Measurements from ENCODE around the gene MLIP.

MLIP gene

GRCh38 chr6:54266400-54266923 lies 155.2 kb downstream of the MLIP start:
- DNase-seq (ENCODE audit: insufficient read length) (no peak), FAIRE-seq (no peak)
- no peak for TF ChIP-seq POLR2A (IDR thresholded peaks at IDR 0.05; ENCODE audit: low read depth, low read length)
- no peak for TF ChIP-seq POLR2AphosphoS5 (IDR thresholded peaks at IDR 0.05; ENCODE audit: low read depth, low read length)
- TF ChIP-seq TAF1 (IDR thresholded peaks at IDR 0.05; ENCODE audit: borderline replicate concordance, low read depth, low read length), result no peak

GRCh38 chr6:54267798-54268197 lies 156.6 kb downstream of the MLIP start:
- DNase-seq (ENCODE audit: insufficient read length), result no peak
- FAIRE-seq, result no peak
- no peak for TF ChIP-seq TAF1 (IDR thresholded peaks at IDR 0.05; ENCODE audit: borderline replicate concordance, low read depth, low read length)
- TF ChIP-seq POLR2AphosphoS5 (IDR thresholded peaks at IDR 0.05; ENCODE audit: low read depth, low read length), result no peak
- TF ChIP-seq POLR2A (IDR thresholded peaks at IDR 0.05; ENCODE audit: low read depth, low read length), result no peak

- FAIRE-seq, result no peak
- TF ChIP-seq POLR2AphosphoS5 (IDR thresholded peaks at IDR 0.05; ENCODE audit: low read depth, low read length), result no peak
- TF ChIP-seq POLR2A (IDR thresholded peaks at IDR 0.05; ENCODE audit: low read depth, low read length), result no peak
- no peak for TF ChIP-seq TAF1 (IDR thresholded peaks at IDR 0.05; ENCODE audit: borderline replicate concordance, low read depth, low read length)
- no peak for DNase-seq (ENCODE audit: insufficient read length)
Observed at GRCh38 chr6:54273214-54273820, 162.1 kb downstream of the MLIP start.

GRCh38 chr6:54274383-54274782 lies 163.1 kb downstream of the MLIP start:
- DNase-seq (ENCODE audit: insufficient read length) (no peak), FAIRE-seq (no peak)
- TF ChIP-seq POLR2A (IDR thresholded peaks at IDR 0.05; ENCODE audit: low read depth, low read length) (no peak), TAF1 (IDR thresholded peaks at IDR 0.05; ENCODE audit: borderline replicate concordance, low read depth, low read length) (no peak), POLR2AphosphoS5 (IDR thresholded peaks at IDR 0.05; ENCODE audit: low read depth, low read length) (no peak)

GRCh38 chr6:54282186-54282585 lies 170.9 kb downstream of the MLIP start:
- TF ChIP-seq TAF1 (IDR thresholded peaks at IDR 0.05; ENCODE audit: borderline replicate concordance, low read depth, low read length), result no peak
- TF ChIP-seq POLR2AphosphoS5 (IDR thresholded peaks at IDR 0.05; ENCODE audit: low read depth, low read length), result no peak
- TF ChIP-seq POLR2A (IDR thresholded peaks at IDR 0.05; ENCODE audit: low read depth, low read length), result no peak
- DNase-seq (ENCODE audit: insufficient read length) (no peak), FAIRE-seq (no peak)

DNA sequence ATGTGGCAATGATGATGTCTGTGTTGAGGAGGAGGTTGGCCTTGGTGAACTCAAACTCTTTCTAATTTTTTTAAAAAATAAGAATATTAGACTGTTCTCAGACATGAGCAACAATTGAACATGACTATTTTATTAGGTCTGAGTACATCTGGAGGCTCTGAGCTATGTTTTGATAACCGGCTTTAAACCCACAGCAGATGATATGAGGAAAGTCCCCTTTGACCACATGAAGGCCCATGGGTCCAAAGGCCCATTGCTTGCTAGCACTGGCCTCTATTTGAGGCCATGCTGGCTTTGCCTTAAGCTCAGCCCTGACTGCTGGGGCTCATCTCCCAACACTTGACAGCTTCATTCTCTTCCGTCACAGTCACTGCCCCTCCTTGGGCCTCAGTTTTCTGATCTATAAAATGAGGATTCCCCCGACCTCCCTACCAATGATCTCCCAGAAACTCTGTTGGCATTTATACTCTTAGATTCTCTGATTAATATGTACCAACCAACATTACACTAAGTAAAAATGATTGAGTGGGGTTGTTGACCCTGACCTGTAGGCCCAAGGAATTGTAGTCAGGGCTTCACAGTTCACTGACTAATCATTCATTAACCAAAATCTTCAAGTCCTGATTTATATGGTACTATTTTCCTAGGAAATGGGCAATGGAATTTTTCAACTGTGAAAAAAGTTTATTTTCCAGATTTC lies 173.1 kb downstream of the MLIP start:
- FAIRE-seq (no peak), DNase-seq (ENCODE audit: insufficient read length) (no peak)
- TF ChIP-seq POLR2A (IDR thresholded peaks at IDR 0.05; ENCODE audit: low read depth, low read length) (no peak), TAF1 (IDR thresholded peaks at IDR 0.05; ENCODE audit: borderline replicate concordance, low read depth, low read length) (no peak), POLR2AphosphoS5 (IDR thresholded peaks at IDR 0.05; ENCODE audit: low read depth, low read length) (no peak)

DNA sequence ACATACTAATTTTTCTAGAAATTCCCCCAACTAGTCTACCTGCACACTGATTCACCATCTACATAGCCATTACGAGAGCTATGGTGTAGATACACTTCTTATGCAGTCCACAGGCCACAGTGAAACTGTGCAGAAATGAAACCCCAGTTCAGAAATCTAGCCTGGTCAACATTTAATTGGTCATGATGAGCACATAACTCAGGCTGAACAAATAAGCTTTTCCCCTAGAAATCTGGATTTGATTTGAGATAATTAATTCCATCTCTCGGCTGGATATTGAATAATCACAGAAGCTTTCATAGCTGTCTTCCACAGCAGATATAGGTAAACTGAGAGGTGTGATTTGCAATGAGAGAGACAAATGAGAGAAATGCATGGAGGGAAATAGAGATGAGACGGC lies 174.4 kb downstream of the MLIP start:
- TF ChIP-seq TAF1 (IDR thresholded peaks at IDR 0.05; ENCODE audit: borderline replicate concordance, low read depth, low read length) (no peak), POLR2A (IDR thresholded peaks at IDR 0.05; ENCODE audit: low read depth, low read length) (no peak), POLR2AphosphoS5 (IDR thresholded peaks at IDR 0.05; ENCODE audit: low read depth, low read length) (no peak)
- DNase-seq (ENCODE audit: insufficient read length) (no peak), FAIRE-seq (no peak)

GRCh38 chr6:54286141-54286540 lies 174.9 kb downstream of the MLIP start:
- TF ChIP-seq TAF1 (IDR thresholded peaks at IDR 0.05; ENCODE audit: borderline replicate concordance, low read depth, low read length) (no peak), POLR2A (IDR thresholded peaks at IDR 0.05; ENCODE audit: low read depth, low read length) (no peak), POLR2AphosphoS5 (IDR thresholded peaks at IDR 0.05; ENCODE audit: low read depth, low read length) (no peak)
- DNase-seq (ENCODE audit: insufficient read length), result no peak
- FAIRE-seq, result no peak

GRCh38 chr6:54288474-54288873 lies 177.2 kb downstream of the MLIP start:
- TF ChIP-seq TAF1 (IDR thresholded peaks at IDR 0.05; ENCODE audit: borderline replicate concordance, low read depth, low read length), result no peak
- TF ChIP-seq POLR2A (IDR thresholded peaks at IDR 0.05; ENCODE audit: low read depth, low read length), result no peak
- TF ChIP-seq POLR2AphosphoS5 (IDR thresholded peaks at IDR 0.05; ENCODE audit: low read depth, low read length), result no peak
- no peak for FAIRE-seq
- DNase-seq (ENCODE audit: insufficient read length), result no peak

GRCh38 chr6:54289426-54289825 lies 178.2 kb downstream of the MLIP start:
- no peak for DNase-seq (ENCODE audit: insufficient read length)
- TF ChIP-seq POLR2A (IDR thresholded peaks at IDR 0.05; ENCODE audit: low read depth, low read length), result no peak
- TF ChIP-seq TAF1 (IDR thresholded peaks at IDR 0.05; ENCODE audit: borderline replicate concordance, low read depth, low read length), result no peak
- no peak for TF ChIP-seq POLR2AphosphoS5 (IDR thresholded peaks at IDR 0.05; ENCODE audit: low read depth, low read length)
- no peak for FAIRE-seq

- FAIRE-seq (no peak), DNase-seq (ENCODE audit: insufficient read length) (no peak)
- TF ChIP-seq POLR2AphosphoS5 (IDR thresholded peaks at IDR 0.05; ENCODE audit: low read depth, low read length), result no peak
- TF ChIP-seq TAF1 (IDR thresholded peaks at IDR 0.05; ENCODE audit: borderline replicate concordance, low read depth, low read length), result no peak
- no peak for TF ChIP-seq POLR2A (IDR thresholded peaks at IDR 0.05; ENCODE audit: low read depth, low read length)
Observed at GRCh38 chr6:54291146-54291545, 179.9 kb downstream of the MLIP start.

- no peak for DNase-seq (ENCODE audit: insufficient read length)
- no peak for FAIRE-seq
- TF ChIP-seq POLR2A (IDR thresholded peaks at IDR 0.05; ENCODE audit: low read depth, low read length) (no peak), POLR2AphosphoS5 (IDR thresholded peaks at IDR 0.05; ENCODE audit: low read depth, low read length) (no peak), TAF1 (IDR thresholded peaks at IDR 0.05; ENCODE audit: borderline replicate concordance, low read depth, low read length) (no peak)
Observed at GRCh38 chr6:54291738-54292137, 180.5 kb downstream of the MLIP start.

All from GM12892 (cell line).